Esophagus squamous epithelium (tissue), 4 donors: Measurements from ENCODE around the gene IPCEF1.

ENCODE experiments used
- CTCF ChIP-seq, 6 experiments: fragments of 450-650 bp in 4 of 6; fragments of 200-600 bp in 2 of 6; sonication (generic) in 2 of 6; IDR thresholded peaks; one replicate each; pipeline ENCODE4 v1.5.1; 2016 to 2019; ENCODE audit warnings: antibody characterized with exemption in 6 of 6, mild to moderate bottlenecking in 4 of 6, moderate library complexity in 4 of 6
- POLR2A ChIP-seq, 4 donors: fragments of 450-650 bp; IDR thresholded peaks; one replicate each; pipeline ENCODE4 v1.6.1; 2017; ENCODE audit warnings: antibody characterized with exemption in 4 of 4, mild to moderate bottlenecking in 4 of 4, moderate library complexity in 3 of 4

GRCh38 chr6:154218787-154219186 is 137.8 kb downstream of the IPCEF1 start:
- TF ChIP-seq CTCF (IDR thresholded peaks at IDR 0.05) = no peak
- TF ChIP-seq POLR2A (IDR thresholded peaks at IDR 0.05) = no peak
